Measurements from ENCODE around the gene CADM2. TPM values are rescaled to one million over a fixed set of nuclear protein-coding genes. Genes with fewer than 3 reads are reported as not detected.

Gene CADM2
- total RNA-seq, 1 experiment from 2014 or later: 0.64 TPM

GRCh38 chr3:85090495-85090894 lies 131.7 kb downstream of the CADM2 start:
- BruUV-seq (replicated peaks): no TSS peak
- ChIA-PET CTCF (no interaction called here), POLR2A (no interaction called here)
- TF ChIP-seq TCF7L2 (IDR thresholded peaks at IDR 0.05; ENCODE audit: low read depth, low read length) (no peak), REST (IDR thresholded peaks at IDR 0.05; ENCODE audit: insufficient read depth in 1 of 2, low read depth in 2 of 2, low read length in 1 of 2) (no peak)
- DNase-seq (ENCODE audit: low read depth, low spot score) (no peak), ATAC-seq (no peak)
- no peaks in the 10 kb centered on the region for H3K27me3 ChIP-seq (ENCODE audit: control insufficient read depth, insufficient read depth, low read length)
- H3K9me3 ChIP-seq (ENCODE audit: control insufficient read depth, insufficient read depth, low read depth, low read length): no peaks in the 10 kb centered on the region
- no peaks in the 10 kb centered on the region for H3K4me1 ChIP-seq (ENCODE audit: control insufficient read depth, insufficient read depth, low read length)
- no peaks in the 10 kb centered on the region for H3K36me3 ChIP-seq (ENCODE audit: control insufficient read depth, insufficient read depth, low read length)
- no peak overlapping the region for H3K4me3 ChIP-seq (ENCODE audit: low read depth in 2 of 2, low read length in 2 of 2)
- in situ Hi-C loops (cut with HindIII; ENCODE audit: low pct_unique_long_range_greater_than_20kb, low sequenced_read_pairs) (no loop called here), intact Hi-C loops (cut with micrococcal nuclease; ENCODE audit: unreplicated experiment) (no loop called here)
- H3K27ac ChIP-seq (ENCODE audit: low read length): no peak overlapping the region

- Histone ChIP-seq H3K4me3 (ENCODE audit: low read depth in 2 of 2, low read length in 2 of 2) (no peak overlapping the region), H3K27me3 (ENCODE audit: control insufficient read depth, insufficient read depth, low read length) (no peaks in the 10 kb centered on the region), H3K4me1 (ENCODE audit: control insufficient read depth, insufficient read depth, low read length) (no peaks in the 10 kb centered on the region), H3K9me3 (ENCODE audit: control insufficient read depth, insufficient read depth, low read depth, low read length) (no peaks in the 10 kb centered on the region), H3K36me3 (ENCODE audit: control insufficient read depth, insufficient read depth, low read length) (no peaks in the 10 kb centered on the region), H3K27ac (ENCODE audit: low read length) (no peak overlapping the region)
- ATAC-seq (no peak), DNase-seq (ENCODE audit: low read depth, low spot score) (no peak)
- TF ChIP-seq TCF7L2 (IDR thresholded peaks at IDR 0.05; ENCODE audit: low read depth, low read length): no peak
- TF ChIP-seq REST (IDR thresholded peaks at IDR 0.05; ENCODE audit: insufficient read depth in 1 of 2, low read depth in 2 of 2, low read length in 1 of 2): no peak
- TF ChIP-seq POLR2AphosphoS5 (IDR thresholded peaks at IDR 0.05; ENCODE audit: low read depth, low read length): no peak
- TF ChIP-seq SIN3A (IDR thresholded peaks at IDR 0.05; ENCODE audit: borderline replicate concordance, insufficient read depth, low read depth, low read length): no peak
- no peak for TF ChIP-seq CTCF (IDR thresholded peaks at IDR 0.05)
- in situ Hi-C loops (cut with HindIII; ENCODE audit: low pct_unique_long_range_greater_than_20kb, low sequenced_read_pairs): no loop called here
- intact Hi-C loops (cut with micrococcal nuclease; ENCODE audit: unreplicated experiment): no loop called here
- no TSS peak for BruUV-seq (replicated peaks)
- CTCF ChIA-PET: no interaction called here
- POLR2A ChIA-PET: no interaction called here
Measured at GRCh38 chr3:85100316-85100715, 141.5 kb downstream of the CADM2 start.
